Measurements from ENCODE around the gene DTNB.
"Not testable (repeated sequence)": the region's sequence is repeated elsewhere in the genome, so short reads cannot be mapped to it uniquely, and the experiment has no call there.

The DTNB gene

GRCh38 chr2:25586726-25587144 is 86.6 kb downstream of the DTNB start:
- no peak for DNase-seq

GRCh38 chr2:25585189-25585588 is 88.2 kb downstream of the DTNB start:
- no peak for DNase-seq

- no peak for DNase-seq
These were observed 91.1 kb downstream of the DTNB start for GRCh38 chr2:25582077-25582830.

GRCh38 chr2:25576596-25576995 is 96.8 kb downstream of the DTNB start:
- no peak for DNase-seq

GRCh38 chr2:25572638-25573037 is 100.7 kb downstream of the DTNB start:
- no peak for DNase-seq

- DNase-seq: no peak
These were observed 103.1 kb downstream of the DTNB start for GRCh38 chr2:25570161-25570845.

GRCh38 chr2:25567406-25567805 is 106.0 kb downstream of the DTNB start:
- DNase-seq: no peak

GRCh38 chr2:25566694-25567093 is 106.7 kb downstream of the DTNB start:
- DNase-seq: no peak

- no peak for DNase-seq
These were observed 107.3 kb downstream of the DTNB start for GRCh38 chr2:25566094-25566493.

- DNase-seq: no peak
These were observed 112.1 kb downstream of the DTNB start for GRCh38 chr2:25561136-25561850.

GRCh38 chr2:25559148-25559547 is 114.2 kb downstream of the DTNB start:
- no peak for DNase-seq

GRCh38 chr2:25558262-25558661 is 115.1 kb downstream of the DTNB start:
- DNase-seq: peak; percentile 14

GRCh38 chr2:25557179-25558036 is 116.0 kb downstream of the DTNB start:
- no peak for DNase-seq

- DNase-seq: no peak
These were observed 121.1 kb downstream of the DTNB start for GRCh38 chr2:25552318-25552717.

- no peak for DNase-seq
These were observed 122.1 kb downstream of the DTNB start for GRCh38 chr2:25551316-25551715.

GRCh38 chr2:25549571-25549970 is 123.8 kb downstream of the DTNB start:
- DNase-seq: not testable (repeated sequence)

- no peak for DNase-seq
These were observed 124.8 kb downstream of the DTNB start for GRCh38 chr2:25548601-25549000.

- no peak for DNase-seq
These were observed 126.5 kb downstream of the DTNB start for GRCh38 chr2:25546852-25547251.

- DNase-seq: no peak
These were observed 127.5 kb downstream of the DTNB start for GRCh38 chr2:25545899-25546298.

GRCh38 chr2:25544445-25544844 is 128.9 kb downstream of the DTNB start:
- DNase-seq: no peak

- DNase-seq: no peak
These were observed 129.4 kb downstream of the DTNB start for GRCh38 chr2:25543939-25544338.

GRCh38 chr2:25541378-25541777 is 132.0 kb downstream of the DTNB start:
- no peak for DNase-seq

GRCh38 chr2:25539136-25539535 is 134.2 kb downstream of the DTNB start:
- DNase-seq: no peak

Data from activated gamma-delta T cell treated with Interleukin-2 at 50 U/mL for 16 hours (primary cell).